Endothelial cell of umbilical vein (primary cell): ENCODE data around the gene CNDP2. TPM values are rescaled to one million over a fixed set of nuclear protein-coding genes. Genes with fewer than 3 reads are reported as not detected.
A peak's percentile ranks its signal among the peaks of the same experiment; 100 is the strongest.

Experiments
- BruUV-seq: library from RNA; stranded (reverse); fragments of 400-500 nt; replicated peaks from 2 replicates; lab custom pipeline; 2021; lab: Mats Ljungman, UMichigan
- CTCF ChIA-PET: fragments of 300-600, 350-600 bp; sonication (Branson Sonifier 250); formaldehyde crosslinking; loops from one replicate; lab custom pipeline; 2021; ENCODE audit warnings: antibody characterized with exemption, inconsistent platforms; lab: Charles Lee
- POLR2A ChIA-PET: fragments of 300-600, 350-600 bp; sonication (Branson Sonifier 250); formaldehyde crosslinking; loops from one replicate; lab custom pipeline; 2021; ENCODE audit warnings: antibody characterized with exemption, inconsistent platforms; lab: Charles Lee
- DNase-seq: peaks from one replicate; pipeline ENCODE4 v3.0.0-alpha.2; 2011; ENCODE audit warnings: low read depth, low spot score
- FAIRE-seq: peaks from 2 replicates; lab custom pipeline; 2011; peaks lifted over from hg19 to GRCh38; lab: Jason Lieb, UNC
- H2AFZ ChIP-seq: 2 replicates; pipeline ENCODE4 v1.6.0; 2012; ENCODE audit warnings: low read depth, low read length, control low read depth, inconsistent platforms
- H3K27ac ChIP-seq: 2 replicates; pipeline ENCODE4 v1.5.1; 2011; ENCODE audit warnings: low read depth, mild to moderate bottlenecking, control low read depth, low read length, moderate library complexity; ENCODE audit not compliant: insufficient read depth
- H3K27me3 ChIP-seq, 2 experiments: 2 replicates each; pipeline versions ENCODE4 v1.6.0 to v1.6.1; 2011; ENCODE audit warnings: low read length in 2 of 2, mixed read lengths in 1 of 2; ENCODE audit not compliant: control insufficient read depth in 2 of 2, insufficient read depth in 2 of 2
- H3K36me3 ChIP-seq, 2 experiments: 2 replicates in 1 of 2; 3 replicates in 1 of 2; pipeline ENCODE4 v1.5.1; 2011; ENCODE audit warnings: low read length in 2 of 2, mild to moderate bottlenecking in 1 of 2, moderate library complexity in 1 of 2; ENCODE audit not compliant: control insufficient read depth in 2 of 2, insufficient read depth in 2 of 2; ENCODE audit errors: extremely low read depth in 1 of 2
- H3K4me1 ChIP-seq: 3 replicates; pipeline ENCODE4 v1.5.1; 2011; ENCODE audit warnings: mild to moderate bottlenecking, low read length; ENCODE audit not compliant: control insufficient read depth, insufficient read depth; ENCODE audit errors: extremely low read depth
- H3K4me2 ChIP-seq: 2 replicates; pipeline ENCODE4 v1.6.1; 2011; ENCODE audit warnings: low read length, control low read depth, mixed read lengths; ENCODE audit not compliant: insufficient read depth
- H3K4me3 ChIP-seq, 3 experiments: fragments of 200-600 bp in 1 of 3; sonication (generic), shearing (Covaris generic) in 1 of 3; replicated peaks in 1 of 3; 2 replicates each; pipeline ENCODE4 v1.5.1; 2011 to 2016; ENCODE audit warnings: control low read depth in 3 of 3, low read length in 3 of 3, mild to moderate bottlenecking in 2 of 3, inconsistent platforms in 1 of 3, low read depth in 1 of 3, moderate library complexity in 1 of 3; ENCODE audit not compliant: insufficient read depth in 1 of 3
- H3K79me2 ChIP-seq: 2 replicates; pipeline ENCODE4 v1.6.0; 2012; ENCODE audit warnings: low read length, inconsistent platforms; ENCODE audit not compliant: control insufficient read depth, insufficient read depth
- H3K9ac ChIP-seq: replicated peaks from 2 replicates; pipeline ENCODE3; 2011; ENCODE audit warnings: low read length, control low read depth; ENCODE audit not compliant: insufficient read depth; ENCODE audit errors: extremely low read depth
- H3K9me1 ChIP-seq: replicated peaks from 3 replicates; pipeline ENCODE4 v1.6.0; 2011; ENCODE audit warnings: mild to moderate bottlenecking, low read length; ENCODE audit not compliant: control insufficient read depth, insufficient read depth; ENCODE audit errors: extremely low read depth
- H3K9me3 ChIP-seq: replicated peaks from 2 replicates; pipeline ENCODE4 v1.5.1; 2012; ENCODE audit warnings: low read length, inconsistent platforms; ENCODE audit not compliant: control insufficient read depth, insufficient read depth
- H4K20me1 ChIP-seq: replicated peaks from 2 replicates; pipeline ENCODE3; 2011; ENCODE audit warnings: mild to moderate bottlenecking, low read length; ENCODE audit not compliant: control insufficient read depth, insufficient read depth; ENCODE audit errors: extremely low read depth
- EZH2 ChIP-seq: IDR thresholded peaks from 2 replicates; pipeline ENCODE4 v1.6.1; 2012; ENCODE audit warnings: borderline replicate concordance, low read depth, mild to moderate bottlenecking, moderate library complexity, low read length, inconsistent platforms; ENCODE audit not compliant: severe bottlenecking
- GATA2 ChIP-seq: IDR thresholded peaks from 2 replicates; pipeline ENCODE4 v1.7.0; 2011; ENCODE audit warnings: low read depth, mild to moderate bottlenecking, moderate library complexity, mixed read lengths, low read length; ENCODE audit not compliant: insufficient read length, insufficient read depth
- JUN ChIP-seq: IDR thresholded peaks from 2 replicates; pipeline ENCODE4 v1.6.1; 2011; ENCODE audit warnings: borderline replicate concordance, low read depth; ENCODE audit not compliant: insufficient read length, insufficient read depth
- MAX ChIP-seq: IDR thresholded peaks from 2 replicates; pipeline ENCODE4 v1.6.1; 2011; ENCODE audit not compliant: insufficient read depth, insufficient read length
- POLR2A ChIP-seq: IDR thresholded peaks from 2 replicates; pipeline ENCODE4 v1.6.1; 2012; ENCODE audit warnings: low read depth, mild to moderate bottlenecking, control low read depth, low read length
- dilution Hi-C: fragments of 300-500 bp; cut with MboI; formaldehyde crosslinking; loops from one replicate; pipeline ENCODE4 v1.15.0; 2019; ENCODE audit warnings: low sequenced_read_pairs; ENCODE audit not compliant: extremely low pct_ligation_motif_present
- intact Hi-C: fragments of 100-400 bp; cut with micrococcal nuclease; formaldehyde crosslinking; loops from one replicate; pipeline ENCODE4 v1.10.0; 2022
- polyA plus RNA-seq, 4 experiments: library from polyadenylated mRNA; depleted of rRNA in 3 of 4; stranded (reverse) in 3 of 4; unstranded in 1 of 4; fragments of >200 nt; gene quantifications; 2 replicates each; pipeline versions ENCODE4 v1.2.1 to v1.2.3, GENCODE V29; 2011 to 2012; ENCODE audit warnings: missing spikeins in 1 of 4
- total RNA-seq: library from RNA; stranded (reverse); gene quantifications from 2 replicates; pipeline ENCODE4 v1.2.3, GENCODE V29; 2021
- TF ChIP-seq, protein P1 (sequence below), 2 donors: IDR thresholded peaks; 1 replicate in 1 of 2; 2 replicates in 1 of 2; pipeline ENCODE4 v1.5.1; 2011; ENCODE audit warnings: low read length in 2 of 2, mild to moderate bottlenecking in 2 of 2, moderate library complexity in 2 of 2, control low read depth in 1 of 2, inconsistent platforms in 1 of 2, low read depth in 1 of 2; ENCODE audit not compliant: insufficient read depth in 1 of 2; ENCODE audit errors: extremely low read depth in 1 of 2

The CNDP2 gene
- total and polyA plus RNA-seq, 2 donors (not counting 3 experiments of a cell fraction or from before 2014, with no cell fraction given) = 52.9 to 123 TPM

DNA sequence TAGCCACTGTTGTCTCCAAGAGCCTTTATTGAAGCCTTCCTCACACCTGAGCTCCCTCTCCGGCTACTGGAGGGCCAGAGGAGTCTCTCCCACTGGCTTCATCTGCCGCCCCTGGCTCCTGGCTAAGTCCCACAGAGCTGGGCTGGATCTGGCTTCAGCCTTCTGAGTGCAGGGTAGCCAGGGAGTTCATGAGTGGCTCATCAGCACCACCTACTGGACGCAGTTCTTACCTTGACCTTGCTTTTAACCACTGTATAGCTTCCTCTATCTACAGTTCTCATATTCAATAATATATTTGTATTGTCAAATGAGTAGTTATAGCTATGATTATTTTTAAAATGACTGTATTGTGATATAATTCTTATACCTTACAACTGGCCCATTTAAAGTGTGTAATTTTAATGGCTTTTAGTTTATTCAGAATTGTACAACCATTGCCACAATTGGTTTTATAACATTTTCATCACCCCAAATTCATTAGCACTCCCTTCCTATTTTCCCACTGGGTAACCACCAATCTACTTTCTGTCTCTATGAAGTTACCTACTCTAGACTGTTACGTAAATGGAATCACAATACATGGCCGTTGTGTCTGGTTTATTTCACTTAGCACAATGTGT, 55.9 kb downstream of the CNDP2 start:
- ChIA-PET POLR2A (no interaction called here), CTCF (interaction anchor here (0.6 to 1.6 kb wide), 40 partner anchors 8 to 1799 kb away, joined by 3 to 106 read pairs (median 5); partner anchors contain the start of genes CNDP1 and CNDP2)
- intact Hi-C loops = loop anchor here (1.0 kb wide), 3 partner anchors 199 to 1797 kb away; no protein-coding TSS in a partner anchor
- dilution Hi-C loops = no loop called here
- no peaks in the 10 kb centered on the region for H3K79me2 ChIP-seq
- no peaks in the 10 kb centered on the region for H3K4me1 ChIP-seq
- H3K36me3 ChIP-seq = no peaks in the 10 kb centered on the region
- no peak overlapping the region for H3K4me2 ChIP-seq
- H3K27ac ChIP-seq = no peak overlapping the region
- no peaks in the 10 kb centered on the region for H4K20me1 ChIP-seq
- H3K4me3 ChIP-seq = no peak overlapping the region
- no TSS peak for BruUV-seq
- FAIRE-seq = peak; percentile 87
- no peak for TF ChIP-seq POLR2A
- TF ChIP-seq, protein P1, sequence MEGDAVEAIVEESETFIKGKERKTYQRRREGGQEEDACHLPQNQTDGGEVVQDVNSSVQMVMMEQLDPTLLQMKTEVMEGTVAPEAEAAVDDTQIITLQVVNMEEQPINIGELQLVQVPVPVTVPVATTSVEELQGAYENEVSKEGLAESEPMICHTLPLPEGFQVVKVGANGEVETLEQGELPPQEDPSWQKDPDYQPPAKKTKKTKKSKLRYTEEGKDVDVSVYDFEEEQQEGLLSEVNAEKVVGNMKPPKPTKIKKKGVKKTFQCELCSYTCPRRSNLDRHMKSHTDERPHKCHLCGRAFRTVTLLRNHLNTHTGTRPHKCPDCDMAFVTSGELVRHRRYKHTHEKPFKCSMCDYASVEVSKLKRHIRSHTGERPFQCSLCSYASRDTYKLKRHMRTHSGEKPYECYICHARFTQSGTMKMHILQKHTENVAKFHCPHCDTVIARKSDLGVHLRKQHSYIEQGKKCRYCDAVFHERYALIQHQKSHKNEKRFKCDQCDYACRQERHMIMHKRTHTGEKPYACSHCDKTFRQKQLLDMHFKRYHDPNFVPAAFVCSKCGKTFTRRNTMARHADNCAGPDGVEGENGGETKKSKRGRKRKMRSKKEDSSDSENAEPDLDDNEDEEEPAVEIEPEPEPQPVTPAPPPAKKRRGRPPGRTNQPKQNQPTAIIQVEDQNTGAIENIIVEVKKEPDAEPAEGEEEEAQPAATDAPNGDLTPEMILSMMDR (IDR thresholded peaks at IDR 0.05; ENCODE audit: extremely low read depth in 1 of 2, insufficient read depth in 1 of 2, low read depth in 1 of 2, low read length in 2 of 2) = peak; percentile 70 to 83
- peak; percentile 77 for DNase-seq
- H2AFZ ChIP-seq = no peak overlapping the region
- H3K27me3 ChIP-seq = peaks cover 0 to 4% of the 10 kb centered on the region in 2 experiments
- no peaks in the 10 kb centered on the region for H3K9me3 ChIP-seq
- no peaks in the 10 kb centered on the region for H3K9me1 ChIP-seq
- H3K9ac ChIP-seq = no peak overlapping the region

DNA sequence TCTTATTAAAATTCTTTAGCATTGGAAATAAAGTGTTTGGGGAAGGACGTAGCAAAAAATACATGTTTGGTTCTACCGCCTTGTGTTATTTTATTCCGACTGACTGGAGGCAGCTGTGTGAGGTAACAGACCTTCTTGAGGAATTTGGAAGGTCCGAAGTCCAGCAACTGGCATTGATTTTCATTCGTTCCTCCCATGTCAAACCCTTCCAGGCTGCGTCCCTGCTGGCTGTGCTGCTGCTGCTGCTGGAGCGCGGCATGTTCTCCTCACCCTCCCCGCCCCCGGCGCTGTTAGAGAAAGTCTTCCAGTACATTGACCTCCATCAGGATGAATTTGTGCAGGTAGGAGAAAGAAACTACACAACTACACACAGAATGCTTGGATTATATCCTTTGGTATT, 60.0 kb downstream of the CNDP2 start:
- no TSS peak for BruUV-seq
- ChIA-PET CTCF (interaction anchor here (1.0 kb wide), 1 partner anchor 11 kb away, joined by 4 read pairs; no protein-coding TSS in a partner anchor), POLR2A (no interaction called here)
- Histone ChIP-seq H3K27ac (no peak overlapping the region), H3K79me2 (no peaks in the 10 kb centered on the region), H3K4me3 (no peak overlapping the region), H3K4me1 (no peaks in the 10 kb centered on the region), H2AFZ (no peak overlapping the region), H3K9me1 (no peaks in the 10 kb centered on the region), H3K4me2 (no peak overlapping the region), H4K20me1 (no peaks in the 10 kb centered on the region), H3K36me3 (no peaks in the 10 kb centered on the region), H3K9ac (no peak overlapping the region), H3K9me3 (no peaks in the 10 kb centered on the region), H3K27me3 (peaks cover 0 to 4% of the 10 kb centered on the region in 2 experiments)
- intact Hi-C loops (no loop called here), dilution Hi-C loops (no loop called here)
- FAIRE-seq = no peak
- DNase-seq = no peak
- TF ChIP-seq POLR2A (no peak), GATA2 (no peak), JUN (no peak), MAX (no peak), EZH2 (no peak)
